ENCODE results near the gene PML. TPM values are rescaled to one million over a fixed set of nuclear protein-coding genes. Genes with fewer than 3 reads are reported as not detected.

The PML gene
- total RNA-seq, 1 experiment from 2014 or later, result 24.6 TPM

Other genes with a start within 250 kb of the PML start
- 1.9 and 2.5 TPM in 2 replicates for gene INSYN1, start 241.4 kb upstream of the PML start, total RNA-seq (2021)
- not detected in 2 replicates for gene TBC1D21, start 121.2 kb upstream of the PML start, total RNA-seq (2021)
- gene LOXL1, start 68.3 kb upstream of the PML start, total RNA-seq (2021), result 6.9 and 9.1 TPM in 2 replicates
- 2.5 and 2.9 TPM in 2 replicates for gene STOML1, start 2.4 kb upstream of the PML start, total RNA-seq (2021)
- gene GOLGA6A, start 87.8 kb downstream of the PML start, total RNA-seq (2021), result 0.72 and 0.90 TPM in 2 replicates
- gene ISLR2, start 135.9 kb downstream of the PML start, total RNA-seq (2021), result 0.09 TPM in 2 replicates
- gene ISLR, start 179.0 kb downstream of the PML start, total RNA-seq (2021), result 0.11 and 0.35 TPM in 2 replicates
- gene STRA6, start 208.1 kb downstream of the PML start, total RNA-seq (2021), result 11.2 and 12.8 TPM in 2 replicates
- 4.5 and 4.6 TPM in 2 replicates for gene CCDC33, start 241.6 kb downstream of the PML start, total RNA-seq (2021)

Data from H9 (cell line).